ENCODE measurements around the gene ERVH48-1. TPM values are rescaled to one million over a fixed set of nuclear protein-coding genes. Genes with fewer than 3 reads are reported as not detected.

Gene ERVH48-1
- total and polyA plus RNA-seq, 2 of the 8 experiments (the other 6 are each of a cell fraction or from before 2014, with no cell fraction given): 4.2 to 17.7 TPM

GRCh38 chr21:42973991-42974831, 48.8 kb upstream of the ERVH48-1 start, which contains the start of gene PKNOX1:
Gene PKNOX1, plus strand, starts transcription at chr21:42974562. Its CDS starts 29,820 bp downstream, at chr21:43004382.
- Histone ChIP-seq H3K9ac (replicated peaks in 1 of 4; ENCODE audit: extremely low read depth in 1 of 4, low read depth in 3 of 4, low read length in 3 of 4) (peak within 1 kb of the TSS; percentile 80 to 89 (median 85)), H3K27me3 (replicated peaks in 1 of 4; ENCODE audit: control insufficient read depth in 3 of 4, extremely low read depth in 1 of 4, insufficient read depth in 3 of 4, low read length in 3 of 4) (no peaks in the 10 kb centered on the region), H3K36me3 (ENCODE audit: control insufficient read depth in 2 of 4, insufficient read depth in 4 of 4, low read length in 3 of 4) (peaks cover 0 to 12% (median 0%) of the 10 kb centered on the region in 4 experiments; a peak in 2 of 8 replicates), H2AFZ (ENCODE audit: low read length) (no peak within 1 kb of the TSS), H3K18ac (ENCODE audit: extremely low read depth, low read length) (peak within 1 kb of the TSS; percentile 98), H4K8ac (ENCODE audit: extremely low read depth, insufficient read depth, low read length) (peak within 1 kb of the TSS; percentile 97), H3K14ac (ENCODE audit: insufficient read length) (peak within 1 kb of the TSS; percentile 83), H3K4me3 (ENCODE audit: extremely low read depth in 1 of 4, insufficient read depth in 2 of 4, low read depth in 3 of 4, low read length in 4 of 4) (peak within 1 kb of the TSS; percentile 78 to 90 (median 83)), H4K5ac (ENCODE audit: insufficient read length, low read depth, low read length) (peak within 1 kb of the TSS; percentile 78), H3K27ac (ENCODE audit: low read depth, low read length) (peak within 1 kb of the TSS; percentile 88), H2BK120ac (replicated peaks; ENCODE audit: low read depth, low read length) (peak within 1 kb of the TSS; percentile 94), H2BK20ac (ENCODE audit: low read length) (peak within 1 kb of the TSS; percentile 74), H4K91ac (replicated peaks; ENCODE audit: insufficient read length, low read length) (peak within 1 kb of the TSS; percentile 99), H3K9me3 (ENCODE audit: insufficient read depth in 2 of 2, low read depth in 1 of 2, low read length in 1 of 2) (no peaks in the 10 kb centered on the region), H3K23ac (ENCODE audit: insufficient read length) (no peak within 1 kb of the TSS), H2BK5ac (ENCODE audit: low read depth, low read length) (peak within 1 kb of the TSS; percentile 95), H3K79me1 (ENCODE audit: low read depth, low read length) (peaks cover 2% of the 10 kb centered on the region; the same call in 1 of the 2 replicates), H3K4me2 (ENCODE audit: insufficient read depth in 1 of 2, low read depth in 2 of 2, low read length in 2 of 2) (peak within 1 kb of the TSS; percentile 74 to 94), H3K79me2 (ENCODE audit: control insufficient read depth in 1 of 2, insufficient read depth in 2 of 2, low read length in 2 of 2) (peaks cover 0 to 39% of the 10 kb centered on the region in 2 experiments; a peak in 2 of 4 replicates), H2AK5ac (ENCODE audit: low read depth, low read length) (peak within 1 kb of the TSS; percentile 92), H4K20me1 (replicated peaks in 1 of 2; ENCODE audit: control insufficient read depth in 1 of 2, insufficient read depth in 2 of 2, low read length in 2 of 2) (no peaks in the 10 kb centered on the region), H3K23me2 (ENCODE audit: low read depth, low read length) (peaks cover 2% of the 10 kb centered on the region; the same call in 1 of the 2 replicates), H2BK12ac (ENCODE audit: low read depth, low read length) (peak within 1 kb of the TSS; percentile 98), H3K56ac (replicated peaks; ENCODE audit: insufficient read length, low read depth, low read length) (peak within 1 kb of the TSS; percentile 74), H2BK15ac (ENCODE audit: low read length) (peak within 1 kb of the TSS; percentile 73), H3K4ac (replicated peaks; ENCODE audit: insufficient read length, low read depth, low read length) (peak within 1 kb of the TSS; percentile 99), H3K4me1 (replicated peaks in 1 of 4; ENCODE audit: control insufficient read depth in 3 of 4, insufficient read depth in 4 of 4, low read length in 3 of 4) (peaks cover 8 to 30% (median 13%) of the 10 kb centered on the region in 4 experiments)
- WGBS, 2 experiments (ENCODE audit: extremely low coverage in 1 of 2, insufficient coverage in 1 of 2, insufficient read length in 1 of 2, insufficient replicate concordance in 2 of 2, low coverage in 1 of 2, low lambda C conversion rate in 2 of 2, missing lambda C conversion rate in 1 of 2): 3% methylated on average over 60 of the region's 106 CpGs; no CpG with 5 or more reads in 1 of the 2 experiments
- CTCF ChIA-PET (ENCODE audit: partially characterized antibody): interaction anchor here (1.0 to 1.4 kb wide), 2 partner anchors 17 to 77 kb away, joined by 3 read pairs; no protein-coding TSS in a partner anchor
- FAIRE-seq (no peak), DNase-seq (ENCODE audit: low read depth in 1 of 2, low spot score in 2 of 2) (peak; percentile 98)
- POLR2A ChIA-PET (ENCODE audit: partially characterized antibody): interaction anchor here (0.8 to 3.7 kb wide), 10 partner anchors 10 to 57 kb away, joined by 3 to 22 read pairs (median 6); partner anchors contain the start of gene ERVH48-1
- TF ChIP-seq SIX5 (IDR thresholded peaks at IDR 0.05; ENCODE audit: low read depth, low read length) (0 out of 2 replicates have a peak, but pooled peaks have one; percentile 13), TCF12 (IDR thresholded peaks at IDR 0.05; ENCODE audit: low read depth, low read length) (peak; percentile 82; the same call in 1 of the 2 replicates), RAD21 (IDR thresholded peaks at IDR 0.05 in 1 of 2, conservative IDR thresholded peaks at IDR 0.05 in 1 of 2; ENCODE audit: low read depth in 2 of 2, low read length in 2 of 2) (peak in 1 of 2 experiments; percentile 7; a peak in 1 of 4 replicates), HDAC6 (IDR thresholded peaks at IDR 0.05; ENCODE audit: low read depth, low read length) (no peak), KDM4A (IDR thresholded peaks at IDR 0.05; ENCODE audit: low read depth, low read length, severe bottlenecking) (peak; percentile 35), RBBP5 (IDR thresholded peaks at IDR 0.05; ENCODE audit: borderline replicate concordance, low read depth, low read length) (no peak), CTBP2 (IDR thresholded peaks at IDR 0.05; ENCODE audit: borderline replicate concordance, insufficient read depth, insufficient read length, low read length) (no peak), CBX5 (IDR thresholded peaks at IDR 0.05; ENCODE audit: low read depth, low read length) (no peak), CHD2 (IDR thresholded peaks at IDR 0.05; ENCODE audit: low read length) (peak; percentile 84), CBX8 (IDR thresholded peaks at IDR 0.05; ENCODE audit: borderline replicate concordance, low read depth, low read length) (no peak), BACH1 (IDR thresholded peaks at IDR 0.05; ENCODE audit: low read length) (no peak)
